Measurements from ENCODE around the gene NBPF4.
"Not testable (repeated sequence)": the region's sequence is repeated elsewhere in the genome, so short reads cannot be mapped to it uniquely, and the experiment has no call there.

Gene NBPF4, protein sequence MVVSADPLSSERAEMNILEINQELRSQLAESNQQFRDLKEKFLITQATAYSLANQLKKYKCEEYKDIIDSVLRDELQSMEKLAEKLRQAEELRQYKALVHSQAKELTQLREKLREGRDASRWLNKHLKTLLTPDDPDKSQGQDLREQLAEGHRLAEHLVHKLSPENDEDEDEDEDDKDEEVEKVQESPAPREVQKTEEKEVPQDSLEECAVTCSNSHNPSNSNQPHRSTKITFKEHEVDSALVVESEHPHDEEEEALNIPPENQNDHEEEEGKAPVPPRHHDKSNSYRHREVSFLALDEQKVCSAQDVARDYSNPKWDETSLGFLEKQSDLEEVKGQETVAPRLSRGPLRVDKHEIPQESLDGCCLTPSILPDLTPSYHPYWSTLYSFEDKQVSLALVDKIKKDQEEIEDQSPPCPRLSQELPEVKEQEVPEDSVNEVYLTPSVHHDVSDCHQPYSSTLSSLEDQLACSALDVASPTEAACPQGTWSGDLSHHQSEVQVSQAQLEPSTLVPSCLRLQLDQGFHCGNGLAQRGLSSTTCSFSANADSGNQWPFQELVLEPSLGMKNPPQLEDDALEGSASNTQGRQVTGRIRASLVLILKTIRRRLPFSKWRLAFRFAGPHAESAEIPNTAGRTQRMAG

DNA sequence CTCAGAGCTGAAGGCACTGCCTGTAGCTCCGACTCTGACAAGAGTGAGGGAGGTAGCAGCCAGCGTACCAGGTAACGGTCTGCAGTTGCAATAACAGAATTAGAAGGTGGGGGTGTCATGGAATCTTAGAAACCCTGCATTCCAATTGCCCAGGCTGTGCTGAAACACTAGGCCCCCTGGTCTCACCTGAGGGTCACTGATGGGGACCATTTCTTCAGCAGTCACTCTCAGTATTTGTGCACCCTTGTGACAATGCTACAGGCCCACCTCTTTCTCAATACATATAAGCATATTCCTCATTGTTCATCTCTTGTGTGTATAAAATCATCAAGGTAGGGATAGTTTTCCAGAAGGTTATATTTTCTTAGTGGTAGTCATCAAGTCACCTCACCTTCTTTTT, at the start of gene NBPF4:
TSS of gene NBPF4 (minus strand) at position 101 of the 400 bp plus-strand sequence. CDS start 315 bp downstream, outside the sequence.
- not testable (repeated sequence) for H3K27ac ChIP-seq

DNA sequence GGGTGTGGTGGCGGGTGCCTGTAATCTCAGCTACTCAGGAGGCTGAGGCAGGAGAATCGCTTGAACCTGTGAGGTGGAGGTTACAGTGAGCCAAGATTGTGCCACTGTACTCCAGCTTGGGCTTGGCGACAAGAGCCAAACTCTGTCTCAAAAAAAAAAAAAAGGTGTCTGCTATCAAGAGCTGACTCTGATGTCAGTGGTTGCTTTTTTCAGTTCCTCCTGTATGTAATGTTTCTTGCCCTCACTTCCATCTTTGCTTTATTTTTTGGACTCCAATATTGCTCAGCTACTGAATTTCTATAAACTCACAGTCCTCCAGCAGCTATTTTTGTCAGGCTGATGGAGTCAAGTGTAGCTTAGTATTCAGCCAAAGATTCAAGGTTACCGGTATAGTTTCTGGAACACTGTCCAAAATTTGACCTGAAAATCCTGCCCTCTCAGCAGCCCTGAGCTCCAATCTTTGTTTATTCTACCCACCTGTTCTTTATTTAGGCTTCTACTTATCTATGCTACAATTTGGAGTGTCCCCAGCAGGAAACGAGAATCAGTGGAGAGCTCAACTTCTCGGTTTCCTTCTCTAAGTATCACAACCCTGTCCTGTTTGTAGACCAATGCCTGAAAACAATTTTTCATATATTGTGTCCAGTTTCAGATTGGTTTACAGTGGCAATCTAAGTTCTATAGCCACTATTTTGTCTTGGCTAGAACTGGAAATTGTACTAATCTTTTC, 38.8 kb upstream of the NBPF4 start:
- not testable (repeated sequence) for H3K27ac ChIP-seq

DNA sequence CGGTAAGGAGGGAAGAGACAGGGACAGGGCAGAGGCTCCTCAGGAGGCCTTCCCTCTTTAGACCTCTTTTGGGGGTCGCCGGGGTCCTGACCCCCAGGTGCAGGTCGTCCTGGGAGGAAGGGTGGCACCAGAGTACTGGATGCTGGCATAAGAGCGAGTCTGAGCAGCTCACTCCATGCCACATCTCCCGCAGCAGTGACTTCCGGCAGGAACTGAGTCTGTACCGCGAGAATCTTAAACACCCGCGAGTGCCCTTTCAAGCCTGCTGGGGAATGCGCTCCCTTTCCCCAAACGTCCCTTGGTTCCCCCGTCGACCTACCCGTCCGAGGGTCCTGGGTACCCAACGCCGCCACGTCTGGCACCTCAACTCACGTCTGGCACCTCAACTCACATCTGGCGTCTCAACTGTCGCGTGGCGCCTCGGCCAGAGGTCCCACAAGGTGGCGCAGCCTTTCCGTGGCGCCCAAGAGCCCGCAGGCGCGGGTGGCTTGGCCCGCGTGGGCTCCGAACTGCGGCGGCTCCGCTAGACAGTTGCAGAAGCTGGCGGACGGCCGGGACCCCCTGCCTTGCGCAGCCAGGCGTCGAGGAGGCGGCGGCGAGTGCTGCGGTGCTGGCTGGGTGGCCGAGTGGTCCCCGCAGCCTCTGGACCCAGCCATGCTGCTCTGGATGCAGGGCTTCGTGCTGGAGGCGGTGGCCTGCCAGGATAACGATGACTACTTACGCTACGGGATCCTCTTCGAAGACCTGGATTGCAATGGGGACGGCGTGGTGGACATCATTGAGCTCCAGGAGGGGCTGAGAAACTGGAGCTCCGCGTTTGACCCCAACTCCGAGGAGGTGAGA, 28.8 kb upstream of the NBPF4 start:
- not testable (repeated sequence) for H3K27ac ChIP-seq

DNA sequence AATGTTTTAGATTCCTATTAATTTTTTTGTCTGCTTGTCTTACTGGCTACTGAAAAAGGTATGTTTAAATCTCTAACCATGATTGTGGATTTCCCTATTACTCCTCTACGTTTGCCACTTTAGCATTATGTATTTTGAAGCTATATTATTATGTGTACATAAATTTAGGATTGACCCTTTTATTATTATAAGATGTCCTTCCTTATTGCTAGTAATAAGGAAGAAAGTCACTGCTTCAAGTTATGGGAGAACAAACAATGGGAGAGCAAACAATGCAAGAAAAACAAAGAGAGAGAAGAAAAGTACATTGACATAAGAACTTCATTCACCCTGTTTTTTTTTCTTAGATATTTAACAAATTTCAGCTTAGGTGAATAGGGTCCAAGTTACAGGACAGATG, 23.2 kb upstream of the NBPF4 start:
- H3K27ac ChIP-seq: not testable (repeated sequence)

DNA sequence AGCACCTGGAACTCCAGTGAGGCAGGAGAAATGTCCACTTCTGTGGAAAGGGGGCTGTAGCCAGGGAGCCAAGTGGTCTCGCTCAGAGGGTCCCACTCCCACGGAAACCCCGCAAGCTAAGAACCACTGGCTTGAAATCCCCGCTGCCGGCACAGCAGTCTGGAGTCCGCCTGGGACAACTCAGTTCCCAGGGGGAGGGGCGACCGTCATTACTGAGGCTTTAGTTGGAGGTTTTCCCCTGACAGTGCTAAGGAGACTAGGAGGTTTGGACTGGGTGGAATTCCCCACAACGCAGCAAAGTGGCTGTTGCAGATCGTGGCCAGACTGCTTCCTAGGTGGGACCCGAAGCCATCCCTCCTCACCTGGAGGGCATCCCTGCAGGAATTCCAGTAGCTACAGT, 18.1 kb upstream of the NBPF4 start:
- H3K27ac ChIP-seq: not testable (repeated sequence)

DNA sequence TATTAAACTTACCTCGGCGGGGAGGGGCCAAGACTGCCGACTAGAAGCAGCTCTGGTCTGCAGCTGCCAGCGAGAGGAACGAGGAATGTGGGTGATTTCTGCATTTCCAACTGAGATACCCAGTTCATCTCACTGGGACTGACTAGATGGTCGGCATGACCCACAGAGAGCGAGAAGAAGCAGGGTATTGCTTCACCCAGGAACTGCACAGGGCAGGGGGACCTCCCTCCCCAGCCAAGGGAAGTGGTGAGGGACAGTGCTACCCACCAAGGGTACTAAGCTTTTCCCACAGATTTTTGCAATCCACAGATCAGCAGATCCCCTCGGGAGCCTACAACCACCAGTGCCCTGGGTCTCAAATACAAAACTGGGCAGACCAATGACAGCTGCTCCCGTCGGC, 17.6 kb upstream of the NBPF4 start:
- not testable (repeated sequence) for H3K27ac ChIP-seq

DNA sequence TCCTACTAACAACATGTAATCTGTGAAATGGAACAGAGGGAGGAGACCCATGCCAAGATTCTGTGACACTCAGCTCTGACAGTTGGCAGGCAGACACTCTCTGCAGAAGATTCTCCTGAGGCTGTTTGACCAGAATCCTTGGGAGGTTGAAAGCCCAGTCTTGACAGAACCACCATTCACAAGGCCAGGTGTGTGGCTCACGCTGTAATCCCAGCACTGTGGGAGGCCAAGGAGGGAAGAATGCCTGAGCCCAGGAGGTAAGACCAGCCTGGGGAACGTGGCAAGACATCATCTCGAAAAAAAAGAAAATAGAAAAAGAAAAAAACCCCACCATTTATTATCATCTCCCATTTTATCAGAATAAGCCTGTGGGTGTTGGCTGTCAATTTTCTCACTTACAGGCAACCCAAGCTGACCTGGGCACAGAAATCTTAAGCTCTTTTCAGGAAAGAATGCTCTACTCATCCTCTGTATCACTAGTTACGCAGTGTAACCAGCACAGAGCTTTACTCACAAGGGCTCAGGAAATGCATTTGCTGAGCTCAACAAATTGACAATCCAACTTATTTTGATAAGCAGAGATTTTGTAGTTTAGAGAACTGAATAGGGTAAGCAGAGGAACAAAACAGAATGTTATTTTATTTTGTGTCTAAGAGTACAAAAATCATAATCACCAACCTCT, 16.8 kb upstream of the NBPF4 start:
- H3K27ac ChIP-seq: not testable (repeated sequence)

DNA sequence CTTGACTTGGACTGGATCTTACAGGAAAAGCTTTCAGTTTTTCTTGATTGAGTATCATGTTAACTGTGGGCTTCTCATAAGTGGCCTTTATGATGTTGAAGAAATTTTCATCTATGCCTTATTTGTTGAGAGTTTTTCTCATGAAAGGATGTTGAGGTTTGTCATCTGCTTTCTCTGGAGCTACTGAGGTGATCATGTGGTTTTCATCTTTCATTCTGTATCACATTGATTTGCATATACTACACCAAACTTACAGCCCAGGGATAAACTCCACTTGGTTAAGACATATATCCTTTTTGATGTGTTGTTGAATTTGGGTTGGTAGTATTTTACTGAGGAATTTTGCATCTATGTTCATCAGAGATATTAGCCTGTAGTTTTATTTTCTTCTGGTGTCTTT, 11.6 kb upstream of the NBPF4 start:
- not testable (repeated sequence) for H3K27ac ChIP-seq

DNA sequence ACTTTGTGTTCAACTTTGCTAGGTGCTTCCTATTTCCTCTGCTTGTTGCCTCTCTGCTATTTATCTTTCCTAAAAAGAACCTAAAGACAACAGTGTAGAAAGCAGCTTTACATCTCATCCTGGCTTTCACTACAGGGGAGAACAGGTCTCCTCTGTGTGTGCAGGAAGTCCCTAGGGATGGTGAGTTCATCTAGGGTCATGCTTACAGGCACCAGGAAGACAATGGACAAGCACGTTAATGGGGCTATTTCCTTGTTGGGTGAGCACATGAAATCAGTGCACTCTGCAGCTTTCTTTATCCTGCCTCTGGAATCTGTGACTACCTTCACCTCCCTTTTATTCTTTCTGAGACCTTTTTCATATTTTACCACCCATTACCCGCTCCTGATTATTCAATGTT, 4.5 kb downstream of the NBPF4 start:
- not testable (repeated sequence) for H3K27ac ChIP-seq

DNA sequence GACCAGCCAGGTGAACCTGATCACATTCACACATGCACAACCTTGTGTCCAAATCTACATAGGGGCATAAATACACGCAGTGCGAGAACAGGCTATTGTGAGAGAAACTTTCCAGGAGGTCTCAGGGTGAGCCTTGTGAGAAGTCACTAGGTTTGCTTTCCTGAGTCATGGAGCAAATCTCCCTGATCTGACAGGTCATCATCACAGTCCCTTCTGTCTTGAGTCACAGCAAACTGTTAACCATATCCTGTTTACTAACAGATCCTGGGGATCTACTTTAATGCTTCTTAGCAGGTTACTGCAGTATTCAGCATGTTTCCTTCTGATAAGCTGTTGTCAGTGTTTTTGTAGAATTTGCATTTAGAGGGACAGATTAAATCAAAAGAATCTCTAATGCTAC, 8.6 kb downstream of the NBPF4 start:
- H3K27ac ChIP-seq: not testable (repeated sequence)

DNA sequence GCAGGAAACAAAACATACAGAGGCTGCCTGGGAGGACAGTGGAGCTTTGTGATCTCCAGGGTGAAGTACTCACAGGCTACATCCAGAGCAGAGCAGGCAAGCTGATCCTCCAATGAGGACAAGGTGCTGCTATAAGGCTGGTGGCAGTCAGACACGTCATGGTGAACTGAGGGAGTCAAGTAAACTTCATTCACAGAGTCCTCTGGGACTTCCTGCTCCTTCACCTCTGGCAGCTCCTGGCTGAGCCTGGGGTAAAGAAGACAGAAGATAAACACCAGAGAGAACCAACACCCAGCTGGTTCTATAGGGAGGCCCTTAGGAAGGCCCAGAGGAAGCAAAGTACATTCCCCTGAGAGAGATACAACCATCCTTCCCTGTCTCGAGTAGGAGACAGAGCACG, 11.7 kb downstream of the NBPF4 start:
- not testable (repeated sequence) for H3K27ac ChIP-seq

DNA sequence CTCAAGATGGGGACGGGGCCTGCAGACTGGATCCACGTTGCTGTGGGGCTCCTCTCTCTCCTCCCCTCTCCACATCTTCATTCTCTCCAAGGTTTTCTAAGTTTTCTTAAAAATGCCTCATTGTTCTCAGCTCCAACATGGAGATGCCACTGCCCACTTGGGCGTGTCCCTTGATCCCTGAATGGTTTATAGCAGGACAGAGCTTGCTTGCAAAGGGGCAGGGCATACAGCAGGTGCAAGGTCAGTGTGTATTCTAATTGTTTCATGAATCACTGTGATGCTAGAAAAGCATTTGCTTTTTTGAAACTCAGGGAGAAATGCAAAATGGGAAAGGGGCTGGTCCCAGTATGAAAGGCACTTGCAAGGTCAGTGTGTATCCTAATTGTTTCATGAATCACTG, 13.9 kb downstream of the NBPF4 start:
- not testable (repeated sequence) for H3K27ac ChIP-seq

DNA sequence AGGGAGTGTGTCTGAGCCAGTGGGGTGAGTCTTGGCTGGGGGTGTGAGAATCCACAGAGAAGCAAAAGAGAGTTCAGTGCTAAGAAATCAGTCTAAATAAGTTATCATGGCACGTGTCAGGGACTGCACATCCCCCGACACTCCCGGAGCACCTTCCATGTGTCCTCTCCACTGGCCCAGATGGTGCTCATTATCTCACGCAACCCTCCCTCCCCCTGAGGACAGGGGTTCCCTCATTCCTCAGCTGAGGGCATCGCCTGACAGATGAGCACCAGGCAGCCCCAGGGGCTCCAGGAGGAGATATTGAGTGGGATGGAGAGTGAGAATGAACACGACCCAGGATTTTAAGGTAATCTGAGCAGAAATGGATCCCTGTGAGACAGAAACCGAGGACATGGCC, 16.1 kb downstream of the NBPF4 start:
- H3K27ac ChIP-seq: not testable (repeated sequence)

DNA sequence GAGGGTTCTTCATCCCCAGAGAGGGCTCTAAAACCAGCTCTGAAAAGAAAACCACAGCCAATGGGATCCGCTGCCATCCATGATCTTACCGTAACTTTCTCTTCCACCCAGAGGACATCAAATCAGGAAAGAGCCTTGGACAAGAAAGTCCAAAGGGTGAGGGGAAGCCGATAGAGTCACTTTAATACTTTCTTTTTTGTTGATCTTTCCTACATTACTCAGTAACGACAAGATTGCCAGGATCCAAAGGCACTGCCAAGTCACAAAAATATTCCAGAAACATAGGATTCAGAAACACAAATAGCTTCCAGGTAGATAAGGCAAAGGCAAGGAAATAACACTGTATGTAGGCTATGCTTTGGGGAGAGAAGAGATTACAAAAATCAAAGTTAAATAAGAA, 17.0 kb downstream of the NBPF4 start:
- H3K27ac ChIP-seq: not testable (repeated sequence)

DNA sequence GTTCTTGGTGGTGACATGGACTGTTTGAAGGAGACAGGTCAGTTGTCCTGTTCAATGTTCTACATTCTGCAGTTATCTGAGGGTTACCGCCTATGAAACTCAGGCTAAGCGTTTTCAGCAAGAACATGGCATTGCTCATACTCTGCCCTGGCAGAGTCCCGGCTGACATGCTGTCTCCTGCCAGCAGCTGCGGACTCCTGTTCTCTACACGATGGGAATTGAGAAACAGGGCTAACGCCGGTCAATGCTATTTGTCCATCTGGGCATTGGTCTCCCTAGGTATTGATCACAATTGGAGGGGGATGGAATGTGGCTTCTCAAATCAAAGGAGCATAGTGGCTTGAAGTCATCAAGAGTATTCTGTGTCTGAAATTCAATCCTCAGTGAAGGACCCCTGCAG, 20.6 kb downstream of the NBPF4 start:
- H3K27ac ChIP-seq: not testable (repeated sequence)

DNA sequence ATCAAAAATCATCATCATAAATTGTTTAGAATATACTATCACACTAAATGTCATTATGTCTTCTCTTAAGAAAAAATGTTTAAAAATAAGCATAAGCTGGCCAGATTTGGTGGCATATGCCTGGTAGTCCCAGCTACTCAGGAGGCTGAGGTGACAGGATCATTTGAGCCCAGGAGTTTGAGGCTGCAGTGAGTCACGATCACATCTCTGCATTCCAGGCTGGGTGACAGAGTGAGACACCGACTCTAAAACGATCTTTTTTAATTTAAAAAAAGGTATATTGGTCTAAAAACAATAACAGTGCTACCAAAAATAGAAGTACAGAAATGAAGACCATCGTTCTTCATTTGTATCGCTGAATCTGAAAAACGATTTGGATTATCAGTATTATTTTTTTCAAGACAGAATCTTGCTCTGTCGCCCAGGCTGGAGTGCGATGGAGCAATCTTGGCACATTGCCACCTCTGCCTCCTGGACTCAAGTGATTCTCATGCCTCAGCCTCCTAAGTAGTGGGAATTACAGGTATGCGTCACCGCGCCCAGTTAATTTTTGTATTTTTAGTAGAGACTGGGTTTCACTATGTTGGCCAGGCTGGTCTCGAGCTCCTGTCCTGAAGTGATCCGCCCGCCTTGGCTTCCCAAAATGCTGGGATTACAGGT, 26.2 kb downstream of the NBPF4 start:
- not testable (repeated sequence) for H3K27ac ChIP-seq

DNA sequence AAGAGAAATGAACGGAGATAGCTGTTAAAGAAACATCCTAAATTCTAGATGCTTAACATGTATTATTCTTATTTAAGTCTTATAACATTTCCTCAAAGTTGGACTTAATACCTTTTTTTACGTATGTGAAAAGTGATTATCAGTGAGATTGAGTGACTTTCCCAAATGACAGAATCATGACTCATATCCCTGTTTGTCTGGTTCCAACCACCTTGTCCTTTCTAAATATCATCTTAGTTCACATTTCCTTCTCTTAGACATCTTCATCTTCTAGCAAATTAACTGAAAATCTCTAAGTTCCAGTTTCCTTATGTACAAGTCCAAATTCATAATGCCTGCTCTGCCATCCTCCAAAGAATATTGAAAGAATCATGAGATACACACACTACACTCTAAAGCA, 26.9 kb downstream of the NBPF4 start:
- not testable (repeated sequence) for H3K27ac ChIP-seq

DNA sequence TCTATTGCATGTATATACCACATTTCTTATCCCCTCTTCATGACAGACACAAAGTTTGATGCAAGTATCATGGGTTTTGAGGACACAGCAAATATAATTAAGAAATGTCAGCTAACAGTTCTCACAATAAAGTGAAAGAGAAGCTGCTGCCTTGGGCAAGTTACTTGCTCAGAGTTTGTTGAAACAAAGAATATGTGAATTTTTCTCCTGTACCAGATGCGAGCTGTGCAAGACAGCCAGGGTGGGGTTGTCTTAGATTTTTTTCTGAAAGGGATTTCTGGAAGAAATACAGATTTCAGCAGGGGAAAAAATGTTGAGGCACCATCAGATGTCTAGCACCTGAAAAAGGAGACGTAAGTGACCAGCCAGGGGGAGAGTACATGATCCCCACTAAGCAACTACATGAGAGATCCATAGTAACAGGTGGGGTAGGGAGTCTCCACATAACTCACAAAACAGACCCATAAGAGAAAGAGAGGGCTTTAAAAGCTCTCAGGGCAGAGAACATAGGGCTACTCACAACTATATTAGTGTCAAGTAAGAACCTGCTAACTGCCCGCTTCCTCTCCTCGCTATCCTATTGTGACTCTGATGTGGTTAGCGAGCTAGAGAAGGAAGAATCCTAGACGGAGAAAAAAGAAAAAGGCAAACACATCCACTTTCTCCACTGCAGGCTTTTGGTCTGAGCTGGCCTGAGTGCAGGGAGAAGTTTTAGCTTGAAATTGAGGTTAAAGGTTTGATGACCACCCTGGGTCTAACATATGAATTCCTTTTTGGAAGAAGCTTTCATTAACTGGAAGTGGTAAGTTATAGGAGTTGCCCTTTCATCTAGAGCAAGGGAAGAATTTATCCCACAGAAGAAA, 27.6 kb downstream of the NBPF4 start:
- not testable (repeated sequence) for H3K27ac ChIP-seq

Data from VCaP (cell line).